GM23338 (cell line): ENCODE measurements around the gene NBAS. TPM values are rescaled to one million over a fixed set of nuclear protein-coding genes. Genes with fewer than 3 reads are reported as not detected.

Experiments
- ATAC-seq: fragments of 200-7000 bp; cut with Tn5 transposase; 3 replicates; pipeline ENCODE4 v1.9.1; 2020
- DNase-seq: peaks from one replicate; pipeline ENCODE4 v3.0.0-alpha.2; 2015; ENCODE audit warnings: low spot score
- H2AFZ ChIP-seq: fragments of 200-600 bp; sonication (generic); 2 replicates; pipeline ENCODE4 v1.8.0; 2016; ENCODE audit warnings: antibody characterized with exemption, mild to moderate bottlenecking, moderate library complexity
- H3F3A ChIP-seq: fragments of 200-600 bp; sonication (generic); replicated peaks from 2 replicates; pipeline ENCODE4 v1.8.0; 2017; ENCODE audit warnings: antibody characterized with exemption, mixed run types, low read depth
- H3K27ac ChIP-seq: fragments of 200-600 bp; sonication (generic); 2 replicates; pipeline ENCODE4 v1.6.1; 2016; ENCODE audit warnings: low read depth
- H3K27me3 ChIP-seq: fragments of 200-600 bp; sonication (generic); 2 replicates; pipeline ENCODE4 v1.8.0; 2016; ENCODE audit warnings: mild to moderate bottlenecking, mixed run types, moderate library complexity; ENCODE audit not compliant: insufficient read depth
- H3K36me3 ChIP-seq: fragments of 200-600 bp; sonication (generic); 2 replicates; pipeline ENCODE4 v1.8.0; 2016; ENCODE audit warnings: mild to moderate bottlenecking; ENCODE audit not compliant: insufficient read depth
- H3K4me1 ChIP-seq: fragments of 200-600 bp; sonication (generic); 2 replicates; pipeline ENCODE4 v1.8.0; 2016; ENCODE audit warnings: mild to moderate bottlenecking, moderate library complexity; ENCODE audit not compliant: insufficient read depth
- H3K4me2 ChIP-seq: fragments of 200-600 bp; sonication (generic); 2 replicates; pipeline ENCODE4 v1.7.1; 2017; ENCODE audit warnings: mixed run types
- H3K4me3 ChIP-seq: fragments of 200-600 bp; sonication (generic); 2 replicates; pipeline ENCODE4 v1.6.1; 2016; ENCODE audit warnings: mixed run types
- H3K79me2 ChIP-seq: fragments of 200-600 bp; sonication (generic); replicated peaks from 2 replicates; pipeline ENCODE4 v1.8.0; 2017; ENCODE audit warnings: mild to moderate bottlenecking; ENCODE audit not compliant: insufficient read depth
- H3K9me2 ChIP-seq: fragments of 200-600 bp; sonication (generic); 2 replicates; pipeline ENCODE4 v1.8.0; 2017; ENCODE audit not compliant: insufficient read depth
- H4K20me1 ChIP-seq: fragments of 200-600 bp; sonication (generic); replicated peaks from 2 replicates; pipeline ENCODE4 v1.8.0; 2017; ENCODE audit warnings: mild to moderate bottlenecking; ENCODE audit not compliant: insufficient read depth
- H3K27ac Mint-ChIP-seq: 2 replicates; pipeline ENCODE4 v1.8.0; 2020; ENCODE audit warnings: inconsistent platforms, mild to moderate bottlenecking, moderate library complexity, mixed read lengths
- H3K27me3 Mint-ChIP-seq: 3 replicates; pipeline ENCODE4 v1.8.0; 2022; ENCODE audit warnings: low read depth, mild to moderate bottlenecking, moderate library complexity, mixed read lengths, inconsistent platforms; ENCODE audit not compliant: insufficient read depth, poor library complexity
- H3K36me3 Mint-ChIP-seq: 3 replicates; pipeline ENCODE4 v1.8.0; 2021; ENCODE audit warnings: low read depth, mild to moderate bottlenecking, inconsistent platforms, moderate library complexity, mixed read lengths
- H3K4me1 Mint-ChIP-seq: 3 replicates; pipeline ENCODE4 v1.8.0; 2020; ENCODE audit warnings: mild to moderate bottlenecking, inconsistent platforms, mixed read lengths
- H3K4me3 Mint-ChIP-seq: 3 replicates; pipeline ENCODE4 v1.8.0; 2021; ENCODE audit warnings: moderate library complexity, mild to moderate bottlenecking, inconsistent platforms, mixed read lengths
- H3K9me3 Mint-ChIP-seq: 3 replicates; pipeline ENCODE4 v1.8.0; 2020; ENCODE audit warnings: moderate library complexity, mild to moderate bottlenecking, inconsistent platforms, mixed read lengths
- CREB1 ChIP-seq: fragments of 250-450 bp; sonication (Bioruptor Pico); IDR thresholded peaks from 2 replicates; pipeline ENCODE4 v1.5.0; 2020; ENCODE audit warnings: low read depth, mild to moderate bottlenecking, moderate library complexity
- EZH2 ChIP-seq: fragments of 200-600 bp; sonication (generic); IDR thresholded peaks from one replicate; pipeline ENCODE4 v1.8.0; 2017; ENCODE audit warnings: antibody characterized with exemption, mild to moderate bottlenecking, low read depth; ENCODE audit not compliant: unreplicated experiment
- EZH2phosphoT487 ChIP-seq: fragments of 200-600 bp; sonication (generic); IDR thresholded peaks from one replicate; pipeline ENCODE4 v1.8.1; 2018; ENCODE audit warnings: antibody characterized with exemption; ENCODE audit not compliant: unreplicated experiment
- JUNB ChIP-seq: IDR thresholded peaks from one replicate; pipeline ENCODE4 v1.6.1; 2016; ENCODE audit warnings: antibody characterized with exemption; ENCODE audit not compliant: unreplicated experiment
- NANOG ChIP-seq: IDR thresholded peaks from 2 replicates; pipeline ENCODE4 v1.6.1; 2016; ENCODE audit warnings: antibody characterized with exemption, borderline replicate concordance
- POLR2AphosphoS5 ChIP-seq: IDR thresholded peaks from 2 replicates; pipeline ENCODE4 v1.6.1; 2016; ENCODE audit warnings: antibody characterized with exemption, low read depth
- STAT1 ChIP-seq: IDR thresholded peaks from one replicate; pipeline ENCODE4 v1.6.1; 2016; ENCODE audit warnings: antibody characterized with exemption; ENCODE audit not compliant: unreplicated experiment
- ZNF114 ChIP-seq: fragments of 250-450 bp; sonication (Bioruptor Pico); IDR thresholded peaks from 2 replicates; pipeline ENCODE4 v1.5.0; 2020; ENCODE audit warnings: mild to moderate bottlenecking, moderate library complexity
- ZNF331 ChIP-seq: fragments of 250-450 bp; sonication (Bioruptor Pico); IDR thresholded peaks from 2 replicates; pipeline ENCODE4 v1.5.0; 2020; ENCODE audit warnings: low read depth, mild to moderate bottlenecking, moderate library complexity
- polyA plus RNA-seq: library from polyadenylated mRNA; unstranded; fragments of >200 nt; fragmentation: Nextera tagmentation; extraction: Ambion mirVana; gene quantifications from 2 replicates; pipeline ENCODE4 v1.2.1, GENCODE V29; 2016
- total RNA-seq: library from RNA; depleted of rRNA; stranded (reverse); fragments of >200 nt; shearing (Covaris generic); gene quantifications from 2 replicates; pipeline ENCODE4 v1.2.3, GENCODE V29; 2014
- TF ChIP-seq, protein P1 (sequence below): IDR thresholded peaks from 2 replicates; pipeline ENCODE4 v1.6.1; 2016; ENCODE audit warnings: antibody characterized with exemption
- TF ChIP-seq, protein P2 (sequence below): fragments of 250-450 bp; sonication (Bioruptor Pico); IDR thresholded peaks from 2 replicates; pipeline ENCODE4 v1.5.0; 2020; ENCODE audit warnings: mild to moderate bottlenecking, moderate library complexity
- TF ChIP-seq, protein P3 (sequence below), 2 experiments: fragments of 200-600 bp in 1 of 2; sonication (generic) in 1 of 2; conservative IDR thresholded peaks; 2 replicates each; pipeline versions ENCODE4 v1.5.1 to v1.6.1; 2016 to 2017; ENCODE audit warnings: antibody characterized with exemption in 2 of 2, low read depth in 2 of 2, mild to moderate bottlenecking in 2 of 2, moderate library complexity in 1 of 2

Gene NBAS
- total and polyA plus RNA-seq, 2 experiments from 2014 or later = 24.8 to 38.9 TPM

DNA sequence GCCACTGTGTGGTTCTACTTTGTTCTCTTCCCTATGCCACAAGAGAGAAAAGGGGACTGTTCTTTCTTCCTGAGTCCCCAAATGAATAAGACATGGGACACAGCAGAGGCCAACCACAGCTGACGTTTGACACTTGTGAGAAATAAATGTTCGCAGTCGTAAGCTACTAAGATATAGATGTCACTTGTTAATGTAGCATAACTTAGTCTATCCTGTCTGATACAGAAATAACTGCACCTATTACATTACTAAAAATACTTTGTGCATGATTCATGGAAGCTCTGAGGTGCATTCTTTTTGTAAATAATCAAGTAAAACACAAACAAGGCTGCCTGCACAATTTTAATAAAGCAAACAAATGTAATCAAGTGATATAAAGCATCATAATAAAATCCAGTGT lies 148.8 kb downstream of the NBAS start:
- H3K4me2 ChIP-seq = no peak overlapping the region
- H3K79me2 ChIP-seq = no peaks in the 10 kb centered on the region
- H3K36me3 ChIP-seq = no peaks in the 10 kb centered on the region
- no peaks in the 10 kb centered on the region for H3K9me2 ChIP-seq
- Mint-ChIP-seq H3K27me3 (peaks cover 2% of the 10 kb centered on the region), H3K36me3 (no peaks in the 10 kb centered on the region), H3K4me3 (no peak overlapping the region), H3K9me3 (no peaks in the 10 kb centered on the region), H3K4me1 (peaks cover 1% of the 10 kb centered on the region; the same call in 1 of the 3 replicates), H3K27ac (peak overlapping the region; percentile 20; the same call in 1 of the 2 replicates)
- H4K20me1 ChIP-seq = no peaks in the 10 kb centered on the region
- H3K4me3 ChIP-seq = no peak overlapping the region
- no peak overlapping the region for H2AFZ ChIP-seq
- DNase-seq (no peak), ATAC-seq (no peak)
- H3K4me1 ChIP-seq = no peaks in the 10 kb centered on the region
- TF ChIP-seq JUNB = no peak
- H3F3A ChIP-seq = no peaks in the 10 kb centered on the region
- H3K27ac ChIP-seq = no peak overlapping the region
- no peaks in the 10 kb centered on the region for H3K27me3 ChIP-seq

DNA sequence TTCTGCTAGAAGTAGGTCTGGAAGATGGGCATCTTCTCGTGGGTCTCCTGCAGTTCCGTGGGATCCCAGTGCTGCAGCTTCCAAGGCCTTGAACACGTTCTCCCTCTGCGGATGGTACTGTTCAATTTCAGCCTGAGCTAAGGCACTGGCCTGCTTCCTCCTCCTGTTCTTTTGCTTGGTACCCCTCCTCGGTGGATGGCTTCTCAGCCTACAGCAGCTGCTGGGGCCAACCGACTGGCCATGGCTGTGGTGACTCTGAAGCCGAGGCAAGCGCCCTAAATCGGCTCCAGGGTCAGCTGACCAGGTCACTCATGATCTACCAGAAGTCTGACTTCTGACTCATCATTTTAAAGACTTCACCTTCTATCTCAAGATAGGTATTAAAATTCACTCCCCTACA lies 150.2 kb downstream of the NBAS start:
- DNase-seq (no peak), ATAC-seq (no peak)
- peaks cover 4% of the 10 kb centered on the region; the same call in 1 of the 3 replicates for H3K4me1 Mint-ChIP-seq
- no peaks in the 10 kb centered on the region for H3F3A ChIP-seq
- H2AFZ ChIP-seq = no peak overlapping the region
- no peak overlapping the region for H3K4me3 Mint-ChIP-seq
- no peak overlapping the region for H3K4me2 ChIP-seq
- no peaks in the 10 kb centered on the region for H3K4me1 ChIP-seq
- H3K27me3 ChIP-seq = no peaks in the 10 kb centered on the region
- no peaks in the 10 kb centered on the region for H3K9me3 Mint-ChIP-seq
- peaks cover 2% of the 10 kb centered on the region for H3K27me3 Mint-ChIP-seq
- H3K79me2 ChIP-seq = no peaks in the 10 kb centered on the region
- H4K20me1 ChIP-seq = no peaks in the 10 kb centered on the region
- H3K36me3 Mint-ChIP-seq = no peaks in the 10 kb centered on the region
- no peak overlapping the region for H3K4me3 ChIP-seq
- no peaks in the 10 kb centered on the region for H3K36me3 ChIP-seq
- no peaks in the 10 kb centered on the region for H3K9me2 ChIP-seq
- H3K27ac ChIP-seq = no peak overlapping the region
- no peak overlapping the region; the same call in 1 of the 2 replicates for H3K27ac Mint-ChIP-seq
- TF ChIP-seq EZH2phosphoT487 (no peak), EZH2 (no peak), STAT1 (no peak), NANOG (no peak), CREB1 (CRISPR knock-in tag) (no peak), ZNF114 (CRISPR knock-in tag) (no peak), ZNF331 (CRISPR knock-in tag) (no peak), JUNB (no peak), POLR2AphosphoS5 (no peak)
- TF ChIP-seq, protein P1, sequence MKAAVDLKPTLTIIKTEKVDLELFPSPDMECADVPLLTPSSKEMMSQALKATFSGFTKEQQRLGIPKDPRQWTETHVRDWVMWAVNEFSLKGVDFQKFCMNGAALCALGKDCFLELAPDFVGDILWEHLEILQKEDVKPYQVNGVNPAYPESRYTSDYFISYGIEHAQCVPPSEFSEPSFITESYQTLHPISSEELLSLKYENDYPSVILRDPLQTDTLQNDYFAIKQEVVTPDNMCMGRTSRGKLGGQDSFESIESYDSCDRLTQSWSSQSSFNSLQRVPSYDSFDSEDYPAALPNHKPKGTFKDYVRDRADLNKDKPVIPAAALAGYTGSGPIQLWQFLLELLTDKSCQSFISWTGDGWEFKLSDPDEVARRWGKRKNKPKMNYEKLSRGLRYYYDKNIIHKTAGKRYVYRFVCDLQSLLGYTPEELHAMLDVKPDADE = no peak
- TF ChIP-seq, protein P2, sequence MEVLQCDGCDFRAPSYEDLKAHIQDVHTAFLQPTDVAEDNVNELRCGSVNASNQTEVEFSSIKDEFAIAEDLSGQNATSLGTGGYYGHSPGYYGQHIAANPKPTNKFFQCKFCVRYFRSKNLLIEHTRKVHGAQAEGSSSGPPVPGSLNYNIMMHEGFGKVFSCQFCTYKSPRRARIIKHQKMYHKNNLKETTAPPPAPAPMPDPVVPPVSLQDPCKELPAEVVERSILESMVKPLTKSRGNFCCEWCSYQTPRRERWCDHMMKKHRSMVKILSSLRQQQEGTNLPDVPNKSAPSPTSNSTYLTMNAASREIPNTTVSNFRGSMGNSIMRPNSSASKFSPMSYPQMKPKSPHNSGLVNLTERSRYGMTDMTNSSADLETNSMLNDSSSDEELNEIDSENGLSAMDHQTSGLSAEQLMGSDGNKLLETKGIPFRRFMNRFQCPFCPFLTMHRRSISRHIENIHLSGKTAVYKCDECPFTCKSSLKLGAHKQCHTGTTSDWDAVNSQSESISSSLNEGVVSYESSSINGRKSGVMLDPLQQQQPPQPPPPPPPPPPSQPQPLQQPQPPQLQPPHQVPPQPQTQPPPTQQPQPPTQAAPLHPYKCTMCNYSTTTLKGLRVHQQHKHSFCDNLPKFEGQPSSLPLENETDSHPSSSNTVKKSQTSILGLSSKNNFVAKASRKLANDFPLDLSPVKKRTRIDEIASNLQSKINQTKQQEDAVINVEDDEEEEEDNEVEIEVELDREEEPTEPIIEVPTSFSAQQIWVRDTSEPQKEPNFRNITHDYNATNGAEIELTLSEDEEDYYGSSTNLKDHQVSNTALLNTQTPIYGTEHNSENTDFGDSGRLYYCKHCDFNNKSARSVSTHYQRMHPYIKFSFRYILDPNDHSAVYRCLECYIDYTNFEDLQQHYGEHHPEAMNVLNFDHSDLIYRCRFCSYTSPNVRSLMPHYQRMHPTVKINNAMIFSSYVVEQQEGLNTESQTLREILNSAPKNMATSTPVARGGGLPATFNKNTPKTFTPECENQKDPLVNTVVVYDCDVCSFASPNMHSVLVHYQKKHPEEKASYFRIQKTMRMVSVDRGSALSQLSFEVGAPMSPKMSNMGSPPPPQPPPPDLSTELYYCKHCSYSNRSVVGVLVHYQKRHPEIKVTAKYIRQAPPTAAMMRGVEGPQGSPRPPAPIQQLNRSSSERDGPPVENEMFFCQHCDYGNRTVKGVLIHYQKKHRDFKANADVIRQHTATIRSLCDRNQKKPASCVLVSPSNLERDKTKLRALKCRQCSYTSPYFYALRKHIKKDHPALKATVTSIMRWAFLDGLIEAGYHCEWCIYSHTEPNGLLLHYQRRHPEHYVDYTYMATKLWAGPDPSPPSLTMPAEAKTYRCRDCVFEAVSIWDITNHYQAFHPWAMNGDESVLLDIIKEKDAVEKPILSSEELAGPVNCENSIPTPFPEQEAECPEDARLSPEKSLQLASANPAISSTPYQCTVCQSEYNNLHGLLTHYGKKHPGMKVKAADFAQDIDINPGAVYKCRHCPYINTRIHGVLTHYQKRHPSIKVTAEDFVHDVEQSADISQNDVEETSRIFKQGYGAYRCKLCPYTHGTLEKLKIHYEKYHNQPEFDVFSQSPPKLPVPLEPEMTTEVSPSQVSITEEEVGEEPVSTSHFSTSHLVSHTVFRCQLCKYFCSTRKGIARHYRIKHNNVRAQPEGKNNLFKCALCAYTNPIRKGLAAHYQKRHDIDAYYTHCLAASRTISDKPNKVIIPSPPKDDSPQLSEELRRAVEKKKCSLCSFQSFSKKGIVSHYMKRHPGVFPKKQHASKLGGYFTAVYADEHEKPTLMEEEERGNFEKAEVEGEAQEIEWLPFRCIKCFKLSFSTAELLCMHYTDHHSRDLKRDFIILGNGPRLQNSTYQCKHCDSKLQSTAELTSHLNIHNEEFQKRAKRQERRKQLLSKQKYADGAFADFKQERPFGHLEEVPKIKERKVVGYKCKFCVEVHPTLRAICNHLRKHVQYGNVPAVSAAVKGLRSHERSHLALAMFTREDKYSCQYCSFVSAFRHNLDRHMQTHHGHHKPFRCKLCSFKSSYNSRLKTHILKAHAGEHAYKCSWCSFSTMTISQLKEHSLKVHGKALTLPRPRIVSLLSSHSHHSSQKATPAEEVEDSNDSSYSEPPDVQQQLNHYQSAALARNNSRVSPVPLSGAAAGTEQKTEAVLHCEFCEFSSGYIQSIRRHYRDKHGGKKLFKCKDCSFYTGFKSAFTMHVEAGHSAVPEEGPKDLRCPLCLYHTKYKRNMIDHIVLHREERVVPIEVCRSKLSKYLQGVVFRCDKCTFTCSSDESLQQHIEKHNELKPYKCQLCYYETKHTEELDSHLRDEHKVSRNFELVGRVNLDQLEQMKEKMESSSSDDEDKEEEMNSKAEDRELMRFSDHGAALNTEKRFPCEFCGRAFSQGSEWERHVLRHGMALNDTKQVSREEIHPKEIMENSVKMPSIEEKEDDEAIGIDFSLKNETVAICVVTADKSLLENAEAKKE (CRISPR knock-in tag) = no peak
- TF ChIP-seq, protein P3, sequence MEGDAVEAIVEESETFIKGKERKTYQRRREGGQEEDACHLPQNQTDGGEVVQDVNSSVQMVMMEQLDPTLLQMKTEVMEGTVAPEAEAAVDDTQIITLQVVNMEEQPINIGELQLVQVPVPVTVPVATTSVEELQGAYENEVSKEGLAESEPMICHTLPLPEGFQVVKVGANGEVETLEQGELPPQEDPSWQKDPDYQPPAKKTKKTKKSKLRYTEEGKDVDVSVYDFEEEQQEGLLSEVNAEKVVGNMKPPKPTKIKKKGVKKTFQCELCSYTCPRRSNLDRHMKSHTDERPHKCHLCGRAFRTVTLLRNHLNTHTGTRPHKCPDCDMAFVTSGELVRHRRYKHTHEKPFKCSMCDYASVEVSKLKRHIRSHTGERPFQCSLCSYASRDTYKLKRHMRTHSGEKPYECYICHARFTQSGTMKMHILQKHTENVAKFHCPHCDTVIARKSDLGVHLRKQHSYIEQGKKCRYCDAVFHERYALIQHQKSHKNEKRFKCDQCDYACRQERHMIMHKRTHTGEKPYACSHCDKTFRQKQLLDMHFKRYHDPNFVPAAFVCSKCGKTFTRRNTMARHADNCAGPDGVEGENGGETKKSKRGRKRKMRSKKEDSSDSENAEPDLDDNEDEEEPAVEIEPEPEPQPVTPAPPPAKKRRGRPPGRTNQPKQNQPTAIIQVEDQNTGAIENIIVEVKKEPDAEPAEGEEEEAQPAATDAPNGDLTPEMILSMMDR (conservative IDR thresholded peaks at IDR 0.05; ENCODE audit: low read depth in 2 of 2) = no peak
